GM19239 (cell line): Measurements from ENCODE around the gene RPL37.
A peak's percentile ranks its signal among the peaks of the same experiment; 100 is the strongest.

ENCODE experiments used
- DNase-seq: peaks from one replicate; pipeline ENCODE4 v3.0.0; 2011; ENCODE audit warnings: low spot score; ENCODE audit not compliant: insufficient read length
- FAIRE-seq: peaks from 2 replicates; lab custom pipeline; 2011; peaks lifted over from hg19 to GRCh38; lab: Jason Lieb, UNC

The RPL37 gene

GRCh38 chr5:40775846-40776657, 59.0 kb downstream of the RPL37 start:
- FAIRE-seq, result peak; percentile 69
- no peak for DNase-seq
